GM12891 (cell line): Measurements from ENCODE around the gene CORO1C.

Experiments
- DNase-seq: peaks from one replicate; pipeline ENCODE4 v3.0.0; 2011; ENCODE audit warnings: low spot score; ENCODE audit not compliant: insufficient read length
- FAIRE-seq: peaks from 2 replicates; lab custom pipeline; 2011; peaks lifted over from hg19 to GRCh38; lab: Jason Lieb, UNC
- PAX5 ChIP-seq: IDR thresholded peaks from 2 replicates; pipeline ENCODE4 v1.6.1; 2011; ENCODE audit warnings: low read length, moderate library complexity, mild to moderate bottlenecking; ENCODE audit not compliant: insufficient read depth, severe bottlenecking
- POLR2A ChIP-seq: IDR thresholded peaks from 2 replicates; pipeline ENCODE4 v1.6.1; 2011; ENCODE audit warnings: low read depth, low read length, control low read depth
- POLR2AphosphoS5 ChIP-seq: IDR thresholded peaks from 2 replicates; pipeline ENCODE4 v1.6.1; 2011; ENCODE audit warnings: low read depth, low read length, control low read depth
- POU2F2 ChIP-seq: IDR thresholded peaks from 2 replicates; pipeline ENCODE4 v1.6.1; 2011; ENCODE audit warnings: low read depth, mild to moderate bottlenecking, control low read depth, low read length, moderate library complexity
- SPI1 ChIP-seq: IDR thresholded peaks from 2 replicates; pipeline ENCODE4 v1.6.1; 2011; ENCODE audit warnings: low read depth, low read length, control low read depth
- TAF1 ChIP-seq: IDR thresholded peaks from 2 replicates; pipeline ENCODE4 v1.6.1; 2011; ENCODE audit warnings: low read depth, low read length, control low read depth

Gene CORO1C

GRCh38 chr12:108595711-108596647 lies 135.3 kb downstream of the CORO1C start:
- TF ChIP-seq TAF1, result no peak
- no peak for TF ChIP-seq POLR2A
- no peak for TF ChIP-seq POLR2AphosphoS5
- TF ChIP-seq PAX5, result no peak
- TF ChIP-seq SPI1, result no peak
- no peak for TF ChIP-seq POU2F2
- FAIRE-seq, result peak; percentile 5
- no peak for DNase-seq
